ENCODE data around the gene PCDHGA10.
"Not testable (repeated sequence)": the region's sequence is repeated elsewhere in the genome, so short reads cannot be mapped to it uniquely, and the experiment has no call there.

The PCDHGA10 gene

DNA sequence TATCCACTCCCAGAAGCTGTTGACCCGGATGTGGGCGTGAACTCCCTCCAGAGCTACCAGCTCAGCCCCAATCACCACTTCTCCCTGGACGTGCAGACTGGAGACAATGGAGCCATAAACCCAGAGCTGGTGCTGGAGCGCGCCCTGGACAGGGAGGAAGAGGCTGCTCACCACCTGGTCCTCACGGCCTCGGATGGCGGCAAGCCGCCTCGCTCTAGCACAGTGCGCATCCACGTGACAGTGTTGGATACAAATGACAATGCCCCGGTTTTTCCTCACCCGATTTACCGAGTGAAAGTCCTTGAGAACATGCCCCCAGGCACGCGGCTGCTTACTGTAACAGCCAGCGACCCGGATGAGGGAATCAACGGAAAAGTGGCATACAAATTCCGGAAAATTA is 19.5 kb upstream of the PCDHGA10 start:
- DNase-seq = no peak

DNA sequence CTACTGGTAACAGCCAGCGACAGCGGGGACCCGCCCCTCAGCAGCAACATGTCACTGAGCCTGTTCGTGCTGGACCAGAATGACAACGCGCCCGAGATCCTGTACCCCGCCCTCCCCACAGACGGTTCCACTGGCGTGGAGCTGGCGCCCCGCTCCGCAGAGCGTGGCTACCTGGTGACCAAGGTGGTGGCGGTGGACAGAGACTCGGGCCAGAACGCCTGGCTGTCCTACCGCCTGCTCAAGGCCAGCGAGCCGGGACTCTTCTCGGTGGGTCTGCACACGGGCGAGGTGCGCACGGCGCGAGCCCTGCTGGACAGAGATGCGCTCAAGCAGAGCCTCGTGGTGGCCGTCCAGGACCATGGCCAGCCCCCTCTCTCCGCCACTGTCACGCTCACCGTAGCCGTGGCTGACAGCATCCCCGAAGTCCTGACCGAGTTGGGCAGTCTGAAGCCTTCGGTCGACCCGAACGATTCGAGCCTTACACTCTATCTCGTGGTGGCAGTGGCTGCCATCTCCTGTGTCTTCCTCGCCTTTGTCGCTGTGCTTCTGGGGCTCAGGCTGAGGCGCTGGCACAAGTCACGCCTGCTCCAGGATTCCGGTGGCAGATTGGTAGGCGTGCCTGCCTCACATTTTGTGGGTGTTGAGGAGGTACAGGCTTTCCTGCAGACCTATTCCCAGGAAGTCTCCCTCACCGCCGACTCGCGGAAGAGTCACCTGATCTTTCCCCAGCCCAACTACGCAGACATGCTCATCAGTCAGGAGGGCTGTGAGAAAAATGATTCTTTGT is 18.2 kb upstream of the PCDHGA10 start:
- not testable (repeated sequence) for DNase-seq

DNA sequence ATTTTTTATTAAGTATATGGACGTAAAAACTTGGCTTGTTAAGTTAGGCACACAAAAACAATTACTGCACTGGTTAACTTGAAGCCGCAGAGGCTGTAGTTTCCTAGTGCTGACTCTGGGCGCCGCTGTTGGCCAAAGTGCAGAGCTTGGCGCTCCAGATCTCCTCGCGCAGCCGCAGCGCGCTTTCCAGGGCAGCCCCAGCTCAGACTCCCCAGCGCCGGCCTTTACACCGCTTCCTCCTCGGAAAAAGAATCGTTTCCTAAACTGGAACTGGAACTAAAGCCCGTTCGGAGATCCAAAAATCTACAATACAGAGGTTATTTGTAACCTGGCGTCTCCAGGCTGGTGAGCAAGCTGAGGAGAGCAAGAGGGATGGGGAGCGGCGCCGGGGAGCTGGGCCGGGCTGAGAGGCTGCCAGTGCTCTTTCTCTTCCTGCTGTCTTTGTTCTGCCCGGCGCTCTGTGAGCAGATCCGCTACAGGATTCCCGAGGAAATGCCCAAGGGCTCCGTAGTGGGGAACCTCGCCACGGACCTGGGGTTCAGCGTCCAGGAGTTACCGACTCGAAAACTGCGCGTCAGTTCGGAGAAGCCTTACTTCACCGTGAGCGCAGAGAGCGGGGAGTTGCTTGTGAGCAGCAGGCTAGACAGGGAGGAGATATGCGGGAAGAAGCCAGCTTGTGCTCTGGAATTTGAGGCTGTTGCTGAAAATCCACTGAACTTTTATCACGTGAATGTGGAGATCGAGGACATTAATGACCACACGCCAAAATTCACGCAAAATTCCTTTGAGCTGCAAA is 14.8 kb upstream of the PCDHGA10 start, which contains the start of gene PCDHGB5:
PCDHGB5 (plus strand) TSS at position 192 of the 796 bp plus-strand sequence; CDS start at position 373, 181 bp downstream.
- not testable (repeated sequence) for DNase-seq

DNA sequence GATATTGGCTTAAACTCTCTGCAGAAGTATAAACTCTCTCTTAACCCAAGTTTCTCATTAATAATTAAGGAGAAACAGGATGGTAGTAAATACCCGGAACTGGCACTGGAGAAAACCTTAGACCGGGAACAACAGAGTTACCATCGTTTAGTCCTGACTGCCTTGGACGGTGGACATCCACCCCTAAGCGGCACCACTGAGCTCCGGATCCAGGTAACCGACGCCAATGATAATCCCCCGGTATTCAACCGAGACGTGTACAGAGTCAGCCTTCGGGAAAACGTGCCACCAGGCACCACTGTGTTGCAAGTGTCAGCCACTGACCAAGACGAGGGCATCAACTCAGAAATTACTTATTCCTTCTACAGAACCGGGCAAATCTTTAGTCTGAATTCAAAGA is 14.2 kb upstream of the PCDHGA10 start:
- no peak for DNase-seq

DNA sequence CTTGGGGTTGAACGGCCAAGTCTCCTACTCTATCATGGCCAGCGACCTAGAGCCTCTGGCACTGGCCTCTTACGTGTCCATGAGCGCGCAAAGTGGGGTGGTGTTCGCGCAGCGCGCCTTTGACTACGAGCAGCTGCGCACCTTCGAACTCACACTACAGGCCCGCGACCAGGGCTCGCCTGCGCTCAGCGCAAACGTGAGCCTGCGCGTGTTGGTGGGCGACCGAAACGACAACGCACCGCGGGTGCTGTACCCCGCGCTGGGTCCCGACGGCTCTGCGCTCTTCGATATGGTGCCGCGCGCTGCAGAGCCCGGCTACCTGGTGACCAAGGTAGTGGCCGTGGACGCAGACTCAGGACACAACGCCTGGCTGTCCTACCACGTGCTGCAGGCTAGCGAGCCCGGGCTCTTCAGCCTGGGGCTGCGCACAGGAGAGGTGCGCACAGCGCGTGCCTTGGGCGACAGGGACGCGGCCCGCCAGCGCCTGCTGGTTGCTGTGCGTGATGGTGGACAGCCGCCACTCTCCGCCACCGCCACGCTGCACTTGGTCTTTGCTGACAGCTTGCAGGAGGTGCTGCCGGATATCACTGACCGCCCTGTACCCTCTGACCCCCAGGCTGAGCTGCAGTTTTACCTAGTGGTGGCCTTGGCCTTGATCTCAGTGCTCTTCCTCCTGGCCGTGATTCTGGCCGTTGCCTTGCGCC is 13.1 kb upstream of the PCDHGA10 start:
- no peak for DNase-seq

DNA sequence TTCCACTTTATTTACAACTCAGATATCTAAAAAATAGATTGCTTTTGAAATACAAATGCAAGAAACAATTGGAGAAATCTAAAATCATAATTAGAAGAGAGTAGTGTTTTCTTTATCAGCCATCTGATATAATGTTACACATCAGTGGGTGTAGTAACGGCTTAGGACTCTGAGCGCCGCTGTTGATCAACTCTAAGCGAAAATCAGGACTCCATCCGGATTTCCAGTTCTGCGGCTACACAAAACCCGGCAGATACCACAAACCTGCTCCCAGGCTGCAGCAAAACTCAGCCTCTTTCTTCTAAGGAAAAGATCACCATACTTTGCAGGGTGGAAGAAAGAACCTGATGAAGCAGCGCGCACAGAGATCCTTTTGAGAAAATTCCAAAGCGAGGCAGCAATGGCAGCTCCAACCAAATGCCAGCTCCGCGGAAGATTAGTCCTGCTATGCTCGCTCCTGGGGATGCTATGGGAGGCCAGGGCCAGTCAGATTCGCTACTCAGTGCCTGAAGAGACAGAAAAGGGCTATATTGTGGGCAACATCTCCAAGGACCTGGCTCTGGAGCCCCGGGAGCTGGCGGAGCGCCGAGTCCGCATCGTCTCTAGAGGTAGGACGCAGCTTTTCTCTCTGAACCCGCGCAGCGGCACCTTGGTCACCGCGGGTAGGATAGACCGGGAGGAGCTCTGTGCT is 10.1 kb upstream of the PCDHGA10 start, which contains the start of gene PCDHGA9:
PCDHGA9 (plus strand) TSS at position 226 of the 691 bp plus-strand sequence; CDS start at position 401, 175 bp downstream.
- DNase-seq = no peak

DNA sequence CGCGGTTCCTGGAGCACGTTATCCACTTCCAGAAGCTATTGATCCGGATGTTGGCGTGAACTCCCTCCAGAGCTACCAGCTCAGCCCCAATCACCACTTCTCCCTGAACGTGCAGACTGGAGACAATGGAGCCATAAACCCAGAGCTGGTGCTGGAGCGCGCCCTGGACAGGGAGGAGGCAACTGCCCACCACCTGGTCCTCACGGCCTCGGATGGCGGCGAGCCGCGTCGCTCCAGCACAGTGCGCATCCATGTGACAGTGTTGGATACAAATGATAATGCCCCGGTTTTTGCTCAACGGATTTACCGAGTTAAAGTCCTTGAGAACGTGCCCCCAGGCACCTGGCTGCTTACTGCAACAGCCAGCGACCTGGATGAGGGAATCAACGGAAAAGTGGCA is 9.4 kb upstream of the PCDHGA10 start:
- DNase-seq = no peak

DNA sequence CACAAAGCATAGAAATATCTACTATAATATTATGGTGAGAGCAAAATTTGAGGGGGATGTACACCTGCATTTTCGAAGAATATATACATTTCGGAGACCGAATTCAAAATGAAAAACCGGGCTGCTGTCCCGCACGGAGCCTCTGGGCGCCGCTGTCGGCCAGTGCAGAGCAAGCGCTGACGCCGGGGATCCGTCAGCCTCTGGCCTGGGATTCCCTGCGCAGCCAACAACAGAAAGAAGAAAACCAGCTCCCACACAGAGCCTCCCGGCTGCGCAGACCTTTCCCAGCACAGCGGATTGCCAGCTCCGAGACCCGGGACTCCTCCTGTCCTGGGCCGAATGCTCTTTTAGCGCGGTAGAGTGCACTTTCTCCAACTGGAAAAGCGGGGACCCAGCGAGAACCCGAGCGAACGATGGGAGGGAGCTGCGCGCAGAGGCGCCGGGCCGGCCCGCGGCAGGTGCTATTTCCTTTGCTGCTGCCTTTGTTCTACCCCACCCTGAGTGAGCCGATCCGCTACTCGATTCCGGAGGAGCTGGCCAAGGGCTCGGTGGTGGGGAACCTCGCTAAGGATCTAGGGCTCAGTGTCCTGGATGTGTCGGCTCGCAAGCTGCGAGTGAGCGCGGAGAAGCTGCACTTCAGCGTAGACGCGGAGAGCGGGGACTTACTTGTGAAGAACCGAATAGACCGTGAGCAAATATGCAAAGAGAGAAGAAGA is 4.8 kb upstream of the PCDHGA10 start, which contains the start of gene PCDHGB6:
PCDHGB6 (plus strand) TSS at position 232 of the 716 bp plus-strand sequence; CDS start at position 414, 182 bp downstream.
- not testable (repeated sequence) for DNase-seq

DNA sequence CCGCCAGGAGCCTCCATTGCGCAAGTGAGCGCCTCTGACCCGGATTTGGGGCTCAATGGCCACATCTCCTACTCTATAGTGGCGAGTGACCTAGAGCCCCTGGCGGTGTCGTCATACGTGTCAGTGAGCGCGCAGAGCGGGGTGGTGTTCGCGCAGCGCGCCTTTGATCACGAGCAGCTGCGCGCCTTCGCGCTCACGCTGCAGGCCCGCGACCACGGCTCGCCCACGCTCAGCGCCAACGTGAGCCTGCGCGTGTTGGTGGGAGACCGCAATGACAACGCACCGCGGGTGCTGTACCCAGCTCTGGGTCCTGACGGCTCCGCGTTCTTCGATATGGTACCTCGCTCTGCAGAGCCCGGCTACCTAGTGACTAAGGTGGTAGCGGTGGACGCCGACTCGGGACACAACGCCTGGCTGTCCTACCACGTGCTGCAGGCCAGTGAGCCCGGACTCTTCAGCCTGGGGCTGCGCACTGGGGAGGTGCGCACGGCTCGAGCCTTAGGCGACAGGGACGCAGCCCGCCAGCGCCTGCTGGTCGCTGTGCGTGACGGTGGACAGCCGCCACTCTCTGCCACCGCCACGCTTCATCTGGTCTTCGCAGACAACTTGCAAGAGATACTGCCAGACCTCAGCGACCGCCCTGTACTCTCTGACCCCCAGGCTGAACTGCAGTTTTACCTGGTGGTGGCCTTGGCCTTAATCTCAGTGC is 3.0 kb upstream of the PCDHGA10 start:
- DNase-seq = no peak

DNA sequence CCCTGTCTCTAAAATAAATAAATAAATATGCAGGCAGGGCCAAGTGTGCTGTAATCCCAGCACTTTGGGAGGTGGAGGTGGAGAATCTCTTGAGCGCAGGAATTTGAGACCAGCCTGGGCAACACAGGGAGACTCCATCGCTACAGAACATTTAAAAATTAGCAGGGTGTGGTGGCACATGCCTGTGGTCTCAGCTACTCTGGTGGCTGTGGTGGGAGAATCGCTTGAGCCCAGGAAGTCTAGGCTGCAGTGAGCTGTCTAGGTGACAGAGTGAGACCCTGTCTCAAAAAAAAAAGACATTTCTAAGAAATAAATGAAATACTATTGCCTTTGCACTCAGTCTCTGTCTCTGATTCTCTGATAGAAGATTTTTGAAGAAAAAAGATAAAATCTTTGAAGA is 1.2 kb upstream of the PCDHGA10 start:
- DNase-seq = no peak

DNA sequence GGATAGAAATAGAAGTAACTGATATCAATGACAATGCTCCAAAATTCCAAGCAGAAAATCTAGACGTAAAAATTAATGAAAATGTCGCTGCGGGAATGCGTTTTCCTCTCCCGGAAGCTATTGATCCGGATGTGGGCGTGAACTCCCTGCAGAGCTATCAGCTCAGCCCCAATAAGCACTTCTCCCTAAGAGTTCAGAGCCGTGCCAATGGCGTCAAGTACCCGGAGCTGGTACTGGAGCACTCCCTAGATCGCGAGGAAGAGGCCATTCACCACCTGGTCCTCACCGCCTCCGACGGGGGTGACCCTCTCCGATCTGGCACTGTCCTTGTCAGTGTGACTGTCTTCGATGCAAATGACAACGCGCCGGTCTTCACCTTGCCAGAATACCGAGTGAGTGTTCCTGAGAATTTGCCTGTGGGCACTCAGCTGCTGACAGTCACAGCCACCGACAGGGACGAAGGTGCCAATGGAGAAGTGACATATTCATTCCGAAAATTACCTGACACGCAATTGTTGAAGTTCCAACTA is 818 bp downstream of the PCDHGA10 start:
- no peak for DNase-seq

DNA sequence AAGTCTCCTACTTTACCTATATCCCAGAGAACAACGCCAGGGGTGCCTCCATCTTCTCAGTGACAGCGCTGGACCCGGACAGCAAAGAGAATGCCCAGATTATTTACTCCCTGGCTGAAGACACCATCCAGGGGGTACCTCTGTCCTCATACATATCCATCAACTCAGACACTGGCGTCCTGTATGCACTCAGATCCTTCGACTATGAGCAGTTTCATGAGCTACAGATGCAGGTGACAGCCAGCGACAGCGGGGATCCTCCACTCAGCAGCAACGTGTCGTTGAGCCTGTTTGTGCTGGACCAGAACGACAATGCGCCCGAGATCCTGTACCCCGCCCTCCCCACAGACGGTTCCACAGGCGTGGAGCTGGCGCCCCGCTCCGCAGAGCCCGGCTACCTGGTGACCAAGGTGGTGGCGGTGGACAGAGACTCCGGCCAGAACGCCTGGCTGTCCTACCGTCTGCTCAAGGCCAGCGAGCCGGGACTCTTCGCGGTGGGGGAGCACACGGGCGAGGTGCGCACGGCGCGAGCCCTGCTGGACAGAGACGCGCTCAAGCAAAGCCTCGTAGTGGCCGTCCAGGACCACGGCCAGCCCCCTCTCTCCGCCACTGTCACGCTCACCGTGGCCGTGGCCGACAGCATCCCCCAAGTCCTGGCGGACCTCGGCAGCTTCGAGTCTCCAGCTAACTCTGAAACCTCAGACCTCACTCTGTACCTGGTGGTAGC is 1.9 kb downstream of the PCDHGA10 start:
- not testable (repeated sequence) for DNase-seq

DNA sequence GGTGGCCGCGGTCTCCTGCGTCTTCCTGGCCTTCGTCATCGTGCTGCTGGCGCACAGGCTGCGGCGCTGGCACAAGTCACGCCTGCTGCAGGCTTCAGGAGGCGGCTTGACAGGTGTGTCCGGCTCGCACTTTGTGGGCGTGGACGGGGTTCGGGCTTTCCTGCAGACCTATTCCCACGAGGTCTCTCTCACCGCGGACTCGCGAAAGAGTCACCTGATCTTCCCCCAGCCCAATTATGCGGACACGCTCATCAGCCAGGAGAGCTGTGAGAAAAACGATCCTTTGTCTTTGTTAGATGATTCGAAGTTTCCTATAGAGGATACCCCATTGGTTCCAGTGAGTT is 2.5 kb downstream of the PCDHGA10 start:
- DNase-seq = not testable (repeated sequence)

DNA sequence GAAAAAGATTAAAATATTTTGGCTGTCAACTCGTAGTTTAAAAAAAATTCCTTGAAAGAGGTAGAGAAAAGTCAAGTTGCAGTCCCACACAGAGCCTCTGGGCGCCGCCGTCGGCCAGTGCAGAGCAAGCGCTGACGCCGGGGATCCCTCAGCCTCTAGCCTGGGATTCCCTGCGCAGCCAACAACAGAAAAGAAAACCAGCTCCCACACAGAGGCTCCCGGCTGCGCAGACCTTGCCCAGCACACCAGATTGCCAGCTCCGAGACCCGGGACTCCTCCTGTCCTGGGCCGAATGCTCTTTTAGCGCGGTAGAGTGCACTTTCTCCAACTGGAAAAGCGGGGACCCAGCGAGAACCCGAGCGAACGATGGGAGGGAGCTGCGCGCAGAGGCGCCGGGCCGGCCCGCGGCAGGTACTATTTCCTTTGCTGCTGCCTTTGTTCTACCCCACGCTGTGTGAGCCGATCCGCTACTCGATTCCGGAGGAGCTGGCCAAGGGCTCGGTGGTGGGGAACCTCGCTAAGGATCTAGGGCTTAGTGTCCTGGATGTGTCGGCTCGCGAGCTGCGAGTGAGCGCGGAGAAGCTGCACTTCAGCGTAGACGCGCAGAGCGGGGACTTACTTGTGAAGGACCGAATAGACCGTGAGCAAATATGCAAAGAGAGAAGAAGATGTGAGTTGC is 4.8 kb downstream of the PCDHGA10 start, which contains the start of gene PCDHGB7:
PCDHGB7 (plus strand) TSS at position 184 of the 679 bp plus-strand sequence; CDS start at position 367, 183 bp downstream.
- not testable (repeated sequence) for DNase-seq

DNA sequence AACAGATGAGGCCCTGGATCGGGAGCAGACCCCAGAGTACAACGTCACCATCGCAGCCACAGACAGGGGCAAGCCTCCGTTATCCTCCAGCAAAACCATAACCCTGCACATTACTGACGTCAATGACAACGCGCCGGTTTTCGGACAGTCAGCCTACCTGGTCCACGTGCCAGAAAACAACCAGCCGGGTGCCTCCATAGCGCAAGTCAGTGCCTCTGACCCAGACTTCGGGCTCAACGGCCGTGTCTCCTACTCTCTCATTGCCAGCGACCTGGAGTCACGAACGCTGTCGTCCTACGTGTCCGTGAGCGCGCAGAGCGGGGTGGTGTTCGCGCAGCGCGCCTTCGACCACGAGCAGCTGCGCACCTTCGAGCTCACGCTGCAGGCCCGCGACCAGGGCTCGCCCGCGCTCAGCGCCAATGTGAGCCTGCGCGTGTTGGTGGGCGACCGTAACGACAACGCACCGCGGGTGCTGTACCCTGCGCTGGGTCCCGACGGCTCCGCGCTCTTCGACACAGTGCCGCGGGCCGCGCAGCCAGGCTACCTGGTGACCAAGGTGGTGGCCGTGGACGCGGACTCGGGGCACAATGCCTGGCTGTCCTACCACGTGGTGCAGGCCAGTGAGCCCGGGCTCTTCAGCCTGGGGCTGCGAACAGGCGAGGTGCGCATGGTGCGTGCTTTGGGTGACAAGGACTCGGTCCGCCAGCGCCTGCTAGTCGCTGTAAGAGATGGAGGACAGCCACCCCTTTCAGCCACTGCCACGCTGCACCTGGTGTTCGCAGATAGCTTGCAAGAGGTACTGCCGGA is 6.5 kb downstream of the PCDHGA10 start:
- DNase-seq = no peak

DNA sequence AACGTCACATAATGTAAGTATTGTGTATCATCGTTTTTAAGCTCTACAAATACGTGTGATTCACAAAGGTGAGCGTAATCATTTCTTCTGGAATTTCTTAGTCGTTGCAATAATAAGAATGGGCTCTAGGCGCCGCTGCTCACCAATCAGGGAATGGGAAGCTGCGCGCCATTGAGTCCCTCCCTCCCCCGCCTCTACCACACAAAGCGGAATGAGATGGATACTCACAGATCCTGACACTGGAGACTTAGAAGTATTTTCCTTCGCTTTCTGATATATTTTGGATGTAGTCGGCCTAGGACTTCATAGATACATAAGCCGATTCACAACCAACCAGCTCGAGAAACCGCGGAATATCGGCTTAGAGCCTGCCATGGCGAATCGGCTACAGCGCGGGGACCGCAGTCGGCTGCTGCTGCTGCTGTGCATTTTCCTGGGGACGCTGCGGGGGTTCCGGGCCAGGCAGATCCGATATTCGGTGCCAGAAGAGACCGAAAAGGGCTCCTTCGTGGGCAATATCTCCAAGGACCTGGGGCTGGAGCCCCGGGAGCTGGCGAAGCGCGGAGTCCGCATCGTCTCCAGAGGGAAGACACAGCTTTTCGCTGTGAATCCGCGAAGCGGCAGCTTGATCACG is 8.2 kb downstream of the PCDHGA10 start, which contains the start of gene PCDHGA11:
PCDHGA11 (plus strand) TSS at position 197 of the 634 bp plus-strand sequence; CDS start at position 374, 177 bp downstream.
- no peak for DNase-seq

DNA sequence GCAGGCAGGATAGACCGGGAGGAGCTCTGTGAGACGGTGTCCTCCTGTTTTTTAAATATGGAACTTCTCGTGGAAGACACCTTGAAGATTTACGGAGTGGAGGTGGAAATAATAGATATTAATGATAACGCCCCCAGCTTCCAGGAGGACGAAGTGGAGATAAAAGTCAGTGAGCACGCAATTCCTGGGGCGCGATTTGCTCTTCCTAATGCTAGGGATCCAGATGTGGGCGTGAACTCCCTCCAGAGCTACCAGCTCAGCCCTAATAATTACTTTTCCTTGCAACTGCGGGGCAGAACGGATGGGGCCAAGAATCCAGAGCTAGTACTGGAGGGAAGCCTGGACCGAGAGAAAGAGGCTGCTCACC is 8.7 kb downstream of the PCDHGA10 start:
- DNase-seq = no peak

DNA sequence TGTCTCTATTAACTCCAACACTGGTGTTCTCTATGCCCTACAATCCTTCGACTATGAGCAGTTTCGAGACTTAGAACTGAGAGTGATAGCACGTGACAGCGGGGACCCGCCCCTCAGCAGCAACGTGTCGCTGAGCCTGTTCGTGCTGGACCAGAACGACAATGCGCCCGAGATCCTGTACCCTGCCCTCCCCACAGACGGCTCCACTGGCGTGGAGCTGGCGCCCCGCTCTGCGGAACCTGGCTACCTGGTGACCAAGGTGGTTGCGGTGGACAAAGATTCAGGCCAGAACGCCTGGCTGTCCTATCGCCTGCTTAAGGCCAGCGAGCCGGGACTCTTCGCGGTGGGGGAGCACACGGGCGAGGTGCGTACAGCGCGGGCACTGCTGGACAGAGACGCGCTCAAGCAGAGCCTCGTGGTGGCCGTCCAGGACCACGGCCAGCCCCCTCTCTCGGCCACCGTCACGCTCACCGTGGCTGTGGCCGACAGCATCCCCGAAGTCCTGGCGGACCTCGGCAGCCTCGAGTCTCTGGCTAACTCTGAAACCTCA is 10.0 kb downstream of the PCDHGA10 start:
- DNase-seq = no peak
